GM12864 (cell line): Measurements from ENCODE around the gene NUDC.
"Not testable (repeated sequence)": the region's sequence is repeated elsewhere in the genome, so short reads cannot be mapped to it uniquely, and the experiment has no call there.

Source experiments
- DNase-seq: peaks from one replicate; pipeline ENCODE4 v3.0.0-alpha.2; 2011; ENCODE audit warnings: low read depth
- H3K4me3 ChIP-seq: 2 replicates; pipeline ENCODE4 v1.5.1; 2011; ENCODE audit warnings: mild to moderate bottlenecking, low read depth, low read length, control low read depth
- CTCF ChIP-seq: IDR thresholded peaks from 2 replicates; pipeline ENCODE4 v1.5.1; 2011; ENCODE audit warnings: low read depth, mild to moderate bottlenecking, moderate library complexity, low read length, control low read depth, inconsistent platforms; ENCODE audit errors: missing control alignments

Gene NUDC

GRCh38 chr1:26972821-26973220 is 51.3 kb downstream of the NUDC start:
- H3K4me3 ChIP-seq: no peak overlapping the region
- no peak for DNase-seq
- no peak for TF ChIP-seq CTCF

- no peak for DNase-seq
- TF ChIP-seq CTCF: no peak
- no peak overlapping the region for H3K4me3 ChIP-seq
Observed at GRCh38 chr1:26976621-26977510, 55.3 kb downstream of the NUDC start.

- no peak for TF ChIP-seq CTCF
- H3K4me3 ChIP-seq: no peak overlapping the region
- DNase-seq: no peak
Observed at GRCh38 chr1:26978901-26979300, 57.4 kb downstream of the NUDC start.

GRCh38 chr1:26981146-26981846 is 59.8 kb downstream of the NUDC start:
- TF ChIP-seq CTCF: no peak
- H3K4me3 ChIP-seq: no peak overlapping the region
- DNase-seq: no peak

- TF ChIP-seq CTCF: no peak
- H3K4me3 ChIP-seq: no peak overlapping the region
- DNase-seq: no peak
Observed at GRCh38 chr1:26983863-26984262, 62.3 kb downstream of the NUDC start.

GRCh38 chr1:26984291-26984690 is 62.7 kb downstream of the NUDC start:
- no peak for TF ChIP-seq CTCF

GRCh38 chr1:26986658-26987057 is 65.1 kb downstream of the NUDC start:
- H3K4me3 ChIP-seq: no peak overlapping the region
- DNase-seq: no peak
- TF ChIP-seq CTCF: no peak

More at GRCh38 chr1:26984291-26984690, 62.7 kb downstream of the NUDC start:
- DNase-seq: no peak
- H3K4me3 ChIP-seq: no peak overlapping the region

GRCh38 chr1:26989403-26990109 is 68.0 kb downstream of the NUDC start:
- not testable (repeated sequence) for H3K4me3 ChIP-seq, DNase-seq
